NCI-H1048 (cell line): ENCODE measurements around the gene KSR2.

ENCODE experiments used
- DNase-seq: peaks from one replicate; lab custom pipeline; 2025; lab: John Stamatoyannopoulos, UW

Gene KSR2

DNA sequence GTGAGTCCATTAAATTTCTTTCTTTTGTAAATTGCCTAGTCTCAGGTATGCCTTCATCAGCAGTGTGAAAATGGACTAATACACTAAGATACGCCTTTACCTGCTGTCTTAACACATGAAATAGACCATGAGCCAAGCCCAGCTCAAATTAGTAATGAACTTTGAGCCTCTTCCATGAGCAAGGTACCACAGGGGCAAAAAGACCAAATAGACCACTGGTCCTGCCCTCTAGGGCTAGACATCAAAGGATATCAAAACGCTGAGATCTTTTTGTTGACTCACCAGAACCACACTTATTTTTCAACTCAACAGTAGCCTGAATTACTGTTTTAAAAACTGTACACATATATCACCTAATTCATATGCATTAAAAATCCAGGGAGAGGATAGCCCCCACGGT lies 469.9 kb downstream of the KSR2 start:
- no peak for DNase-seq

DNA sequence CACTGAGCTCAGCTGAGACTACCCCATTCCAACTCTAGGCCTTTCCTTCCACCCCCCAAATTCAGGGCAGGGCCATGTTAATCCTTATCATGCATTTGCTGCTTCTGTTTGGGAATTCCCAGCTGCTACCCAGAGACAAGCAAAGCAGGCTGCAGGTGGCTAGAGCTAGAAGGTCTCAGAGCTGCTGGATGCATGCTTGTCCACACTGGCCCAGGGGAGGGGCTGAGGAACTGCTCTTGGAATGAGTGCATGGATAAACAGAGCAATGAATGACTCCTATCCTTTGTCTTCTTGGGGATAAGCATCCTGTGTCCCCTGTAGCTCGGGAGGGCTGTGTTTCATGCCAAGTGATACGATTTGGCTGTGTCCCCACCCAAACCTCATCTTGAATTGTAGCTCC lies 470.5 kb downstream of the KSR2 start:
- no peak for DNase-seq

DNA sequence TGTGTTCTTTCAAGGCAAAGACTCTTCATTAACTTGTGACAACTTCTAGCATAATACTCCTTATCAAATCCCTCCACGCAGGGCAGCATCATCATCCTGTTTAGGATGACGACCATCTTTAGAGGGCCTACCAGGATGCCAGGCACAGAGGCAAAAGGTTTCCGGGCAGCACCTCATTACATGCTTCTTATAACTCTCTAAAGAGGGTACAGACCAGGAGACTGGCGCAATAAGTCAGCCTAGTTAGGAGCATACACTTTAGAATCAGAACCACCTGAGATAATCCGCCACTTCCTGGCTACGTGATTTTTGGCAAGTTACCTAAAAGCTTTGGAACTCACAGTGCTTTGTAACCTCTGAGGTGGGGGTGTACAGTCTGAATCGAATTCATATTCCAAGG lies 471.4 kb downstream of the KSR2 start:
- no peak for DNase-seq

DNA sequence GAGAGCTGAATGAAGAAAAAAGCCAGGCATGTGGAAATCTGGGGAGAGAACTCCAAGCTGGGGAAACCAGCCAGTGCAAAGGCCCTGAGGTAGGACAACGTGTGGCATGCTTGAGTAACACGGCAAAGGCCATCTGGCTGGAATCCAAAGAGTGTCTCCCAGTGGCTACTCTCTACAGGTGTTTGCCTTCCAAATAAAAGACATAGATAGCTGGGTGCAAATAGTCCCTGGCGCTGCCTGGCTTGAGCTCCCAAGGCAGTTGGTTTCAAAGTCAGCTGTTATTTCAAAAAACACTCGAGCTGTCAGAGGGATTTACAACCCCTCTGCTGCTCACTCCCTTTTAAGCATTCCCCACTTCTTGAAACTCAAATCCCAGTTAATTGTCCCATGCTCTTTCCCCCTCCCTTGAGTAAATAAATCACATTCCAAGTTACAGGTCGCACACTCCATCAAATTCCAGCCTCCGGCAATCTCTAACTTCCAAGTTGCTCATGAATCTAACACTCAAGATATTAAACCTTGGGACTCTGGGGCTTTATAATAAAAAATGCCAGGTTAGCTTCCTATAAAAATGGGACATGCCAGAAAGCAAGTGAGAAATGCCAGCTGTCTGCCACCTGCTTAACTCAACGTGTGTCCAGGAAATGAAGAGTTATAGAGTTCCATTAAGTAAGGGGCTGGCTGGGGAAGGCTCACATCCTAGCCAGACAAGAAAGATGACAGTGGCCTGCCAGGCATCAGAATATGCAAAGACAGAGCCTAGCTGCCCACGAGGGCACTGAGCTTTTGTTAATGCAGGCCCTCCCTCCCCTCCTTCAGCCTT lies 473.7 kb downstream of the KSR2 start:
- DNase-seq, result no peak

DNA sequence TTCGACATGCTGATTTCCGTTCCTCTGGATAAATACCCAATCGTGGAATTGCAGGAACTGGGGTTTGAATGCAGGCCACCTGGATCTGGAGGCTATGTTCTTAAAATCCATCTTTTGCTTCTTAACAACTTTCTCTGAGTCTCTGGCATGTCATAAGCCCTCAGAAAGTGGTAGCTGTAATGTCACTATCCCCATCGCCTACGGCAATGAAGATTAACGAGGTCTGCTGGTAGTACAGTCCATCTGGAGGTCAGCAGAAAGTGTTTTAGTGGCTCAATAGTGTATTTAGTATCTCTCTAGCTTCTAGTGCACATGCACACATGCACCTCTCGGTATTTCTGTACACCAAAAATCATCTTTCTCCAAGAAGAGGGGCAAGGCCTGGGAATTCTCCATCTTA lies 477.1 kb downstream of the KSR2 start:
- no peak for DNase-seq

DNA sequence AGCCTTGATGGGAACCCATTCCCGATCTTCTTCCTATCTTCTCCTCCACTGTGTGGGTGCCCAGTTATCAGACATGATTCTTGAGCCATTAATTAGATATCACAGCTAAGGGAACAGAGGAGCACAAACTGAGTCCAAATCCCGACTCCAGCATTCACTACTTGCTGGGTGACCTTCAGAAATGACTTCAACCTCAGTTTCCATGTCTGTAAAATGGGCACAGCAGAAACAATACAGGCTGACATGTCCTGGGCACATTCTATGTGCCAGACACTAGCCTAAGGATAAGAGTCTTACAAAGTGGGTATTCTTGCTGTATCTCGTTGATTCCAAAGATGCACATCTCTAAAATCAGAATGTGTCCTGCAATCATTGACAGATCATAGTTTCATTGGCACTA lies 478.7 kb downstream of the KSR2 start:
- no peak for DNase-seq

DNA sequence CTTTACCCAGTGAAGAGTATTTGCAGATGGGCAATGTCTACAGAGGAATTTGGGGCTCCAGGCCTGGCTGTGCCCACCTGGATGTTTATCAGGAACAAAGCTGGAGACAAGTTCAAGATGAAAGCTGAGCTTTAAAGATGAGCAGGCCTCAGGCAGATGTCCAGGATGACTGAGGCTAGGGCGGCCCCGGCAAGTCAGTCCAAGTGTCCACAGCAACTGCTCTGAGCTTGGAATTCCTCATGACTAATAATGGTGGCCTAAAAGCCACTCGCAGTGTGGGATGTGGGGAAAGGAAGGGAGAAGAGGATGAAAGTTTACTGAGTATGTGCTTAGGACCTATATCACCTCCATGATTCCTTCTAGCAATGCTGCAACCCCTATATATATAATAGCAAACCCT lies 479.1 kb downstream of the KSR2 start:
- DNase-seq, result no peak

DNA sequence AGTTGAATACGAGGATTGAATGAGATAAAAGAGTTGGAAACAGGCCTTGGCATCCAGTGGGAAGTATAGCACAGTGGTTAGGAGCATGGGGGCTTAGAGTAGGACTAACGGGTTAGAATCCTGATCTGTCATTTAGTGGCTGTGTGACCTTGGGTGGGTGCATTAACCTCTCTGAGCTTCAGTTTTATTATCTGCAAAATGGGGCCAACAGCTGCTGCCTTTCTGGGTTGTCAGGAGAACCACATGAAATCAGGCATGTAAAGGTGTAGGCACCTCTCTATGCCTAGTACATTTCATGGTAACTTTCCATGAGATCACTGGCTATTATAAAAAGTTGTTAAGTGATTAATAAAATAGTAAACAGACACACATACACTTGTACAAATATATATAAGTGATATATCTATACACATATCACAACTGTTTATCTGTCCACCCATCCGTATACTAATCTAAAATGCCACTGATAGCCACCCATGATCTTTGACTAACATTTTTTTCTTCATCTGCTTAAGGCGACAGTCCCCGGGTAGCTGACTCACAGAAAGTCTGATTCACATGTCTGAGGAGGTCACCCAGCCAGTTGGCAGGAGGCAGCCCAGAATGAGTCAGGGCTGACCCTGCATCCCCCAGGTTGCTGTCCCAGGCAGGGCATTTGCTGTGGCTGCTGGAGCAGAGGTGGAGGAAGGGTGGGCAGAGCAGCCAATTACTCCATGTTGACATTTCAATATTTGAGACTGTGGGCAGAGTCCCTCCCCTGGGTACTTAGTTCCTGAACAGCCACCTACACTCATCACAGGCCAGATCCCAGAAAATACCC lies 481.7 kb downstream of the KSR2 start:
- no peak for DNase-seq

DNA sequence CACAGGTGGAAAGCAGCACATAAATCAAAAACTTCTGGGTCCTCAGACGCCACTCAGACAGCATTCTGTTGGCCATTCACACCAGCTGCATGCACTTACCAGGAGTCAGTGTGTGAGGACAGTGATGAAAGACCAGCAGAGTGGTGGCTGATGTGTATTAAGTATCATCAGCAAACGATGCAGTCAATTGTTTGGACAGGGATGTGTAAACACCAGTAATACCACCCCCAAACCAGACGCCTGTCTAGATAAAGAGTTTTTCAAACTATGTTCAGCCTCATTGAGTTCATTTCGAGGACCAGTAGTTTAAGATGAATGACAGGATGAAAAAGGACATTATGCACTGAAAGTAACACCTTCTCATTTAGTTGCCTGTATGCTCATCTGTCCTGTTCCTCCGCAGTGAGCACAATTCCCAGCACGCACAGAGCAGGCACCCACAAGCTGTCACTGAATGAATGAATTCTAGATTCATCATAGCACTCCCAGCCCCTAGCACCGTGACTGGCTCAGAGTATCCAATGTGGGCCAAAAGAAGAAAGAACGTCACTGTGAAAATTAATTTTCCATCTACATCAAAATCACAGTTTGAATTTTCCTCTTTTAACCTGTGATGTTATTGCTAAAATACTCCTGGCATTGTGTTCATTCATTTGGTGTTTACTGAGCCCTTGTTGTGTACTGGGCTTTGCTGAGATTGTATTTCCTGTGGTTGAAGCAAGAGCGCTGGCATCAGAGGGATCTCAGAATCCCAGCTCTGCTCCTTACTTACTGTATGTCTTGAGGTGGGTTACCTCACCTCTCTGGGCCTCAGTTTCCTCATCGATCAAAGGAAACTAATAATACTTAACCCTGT lies 482.6 kb downstream of the KSR2 start:
- no peak for DNase-seq

DNA sequence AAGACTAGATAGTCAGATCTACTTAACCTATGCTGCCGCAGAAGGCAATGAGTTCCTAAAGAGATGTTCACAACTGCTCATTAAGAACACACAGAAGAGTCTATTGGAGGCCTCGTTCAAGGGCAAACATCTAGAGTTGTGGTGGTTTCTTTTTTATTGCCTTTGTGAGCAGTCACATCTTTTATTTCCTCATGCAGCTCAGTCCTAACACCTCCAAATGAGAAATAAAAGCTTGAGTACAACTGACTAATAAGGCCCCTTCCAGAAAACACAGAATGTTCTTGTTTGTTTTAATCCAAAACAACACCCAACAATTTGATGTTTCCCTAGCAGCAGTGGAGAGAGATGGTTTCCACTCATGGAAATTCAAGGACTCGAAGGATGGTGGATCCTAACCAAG lies 483.9 kb downstream of the KSR2 start:
- DNase-seq, result no peak

DNA sequence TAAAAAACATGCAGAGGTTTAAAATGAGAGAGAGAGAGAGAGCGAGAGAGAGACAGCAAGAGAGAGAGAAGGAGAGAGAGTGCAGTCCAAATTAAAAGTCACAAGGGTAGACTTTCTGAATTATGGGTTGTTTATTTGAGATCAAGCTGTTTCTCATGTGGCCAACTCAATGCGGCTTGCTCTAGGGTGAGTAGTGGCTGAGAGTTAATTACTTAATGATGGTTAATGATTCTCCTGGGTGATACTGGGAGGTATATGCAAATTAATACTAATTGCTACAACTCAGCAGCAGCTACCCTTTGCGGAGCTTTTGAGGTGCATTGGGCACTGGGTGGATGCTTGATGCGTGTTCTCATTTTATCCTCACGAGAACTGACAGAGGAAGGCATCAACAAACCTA lies 485.3 kb downstream of the KSR2 start:
- no peak for DNase-seq

DNA sequence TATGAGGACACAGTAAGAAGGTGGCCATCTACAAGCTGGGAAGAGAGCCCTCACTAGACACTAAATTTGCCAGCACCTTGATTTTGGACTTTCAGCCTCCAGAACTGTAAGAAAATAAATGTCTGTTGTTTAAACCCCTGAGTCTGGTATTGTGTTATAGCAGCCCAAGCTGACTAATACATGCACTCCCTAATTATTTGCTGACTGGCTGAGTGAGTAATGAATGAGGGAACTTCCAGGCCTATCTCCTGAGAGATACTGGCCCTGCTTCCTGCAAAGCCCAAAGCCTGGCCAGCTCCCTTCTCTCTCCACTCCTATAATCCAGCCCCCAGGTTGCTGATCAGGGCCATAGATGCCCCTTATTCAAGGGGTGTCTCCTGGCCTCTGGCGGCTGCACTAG lies 487.3 kb downstream of the KSR2 start:
- no peak for DNase-seq

DNA sequence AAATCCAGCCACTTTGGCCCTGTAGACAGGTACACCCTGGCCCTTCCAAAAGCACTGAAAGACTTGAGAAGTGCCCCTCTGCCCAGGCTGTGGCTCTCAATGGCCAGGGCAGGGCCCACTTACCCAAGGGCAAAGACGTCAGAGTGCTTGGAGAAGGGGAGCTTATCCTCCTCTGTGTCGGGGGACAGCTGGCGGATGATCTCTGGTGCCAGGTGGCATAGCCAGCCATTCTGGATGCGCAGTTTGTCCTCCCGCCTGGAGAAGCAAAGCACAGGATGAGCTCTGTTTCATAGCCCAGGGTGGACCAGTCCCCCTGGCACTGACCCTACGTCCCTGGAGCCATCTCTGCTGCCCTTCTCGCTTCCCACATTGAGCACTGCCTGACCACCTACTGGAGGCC lies 492.4 kb downstream of the KSR2 start:
- DNase-seq, result no peak

DNA sequence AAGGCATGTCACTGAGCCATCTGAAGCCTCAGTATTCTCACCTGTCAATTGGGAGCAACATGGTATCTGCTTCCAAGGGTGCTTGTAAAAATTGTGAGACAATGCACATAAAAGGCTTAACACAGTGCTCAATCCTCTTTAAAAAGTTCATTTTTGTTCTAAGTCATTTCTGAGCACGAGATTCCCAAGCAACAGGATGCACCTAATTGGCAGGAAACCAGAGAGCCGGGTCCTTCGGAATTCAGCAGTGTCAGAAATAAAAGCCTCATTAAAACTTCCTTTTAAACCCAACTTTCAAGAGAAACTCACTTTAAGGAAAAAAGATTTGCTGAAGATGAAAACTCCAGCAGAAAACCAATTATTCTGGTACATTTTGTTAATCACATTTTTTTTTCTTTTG lies 494.9 kb downstream of the KSR2 start:
- no peak for DNase-seq

DNA sequence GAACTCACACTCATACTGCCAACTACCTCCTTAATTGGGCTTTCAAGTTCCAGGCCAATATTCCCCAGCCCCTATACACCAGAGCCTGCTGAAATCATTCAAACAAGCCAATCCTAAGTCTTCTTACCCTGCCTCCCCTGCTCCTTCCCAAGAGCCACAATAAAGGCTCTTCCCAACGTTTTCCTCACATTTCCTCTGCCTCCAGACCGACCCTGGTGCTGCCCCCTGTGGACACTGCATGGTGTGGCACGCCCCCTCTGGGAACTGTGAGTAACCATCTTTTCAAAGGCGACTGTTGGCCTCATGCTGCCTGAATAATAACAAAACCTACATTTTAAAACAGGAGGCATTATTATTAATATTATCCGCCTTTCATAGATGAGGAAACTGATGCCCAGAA lies 495.8 kb downstream of the KSR2 start:
- no peak for DNase-seq

DNA sequence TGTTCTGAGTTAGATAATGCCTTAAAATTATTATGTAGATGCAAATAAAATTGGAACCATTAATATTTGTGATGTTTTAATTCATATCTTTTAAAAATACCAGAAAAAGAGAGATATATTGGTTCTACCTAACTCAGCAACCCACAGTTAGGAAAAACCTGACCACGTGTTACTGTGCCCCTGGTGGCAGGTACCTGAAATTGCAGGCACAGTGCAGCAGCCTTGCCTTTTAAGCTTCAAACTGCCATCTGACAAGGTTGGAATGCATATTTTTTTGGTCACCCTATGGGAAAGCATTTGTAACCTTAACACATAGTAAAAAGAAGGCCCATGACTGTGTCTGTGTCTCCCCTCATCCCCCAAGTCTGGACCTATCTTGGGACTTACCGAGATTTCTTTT lies 498.0 kb downstream of the KSR2 start:
- no peak for DNase-seq

DNA sequence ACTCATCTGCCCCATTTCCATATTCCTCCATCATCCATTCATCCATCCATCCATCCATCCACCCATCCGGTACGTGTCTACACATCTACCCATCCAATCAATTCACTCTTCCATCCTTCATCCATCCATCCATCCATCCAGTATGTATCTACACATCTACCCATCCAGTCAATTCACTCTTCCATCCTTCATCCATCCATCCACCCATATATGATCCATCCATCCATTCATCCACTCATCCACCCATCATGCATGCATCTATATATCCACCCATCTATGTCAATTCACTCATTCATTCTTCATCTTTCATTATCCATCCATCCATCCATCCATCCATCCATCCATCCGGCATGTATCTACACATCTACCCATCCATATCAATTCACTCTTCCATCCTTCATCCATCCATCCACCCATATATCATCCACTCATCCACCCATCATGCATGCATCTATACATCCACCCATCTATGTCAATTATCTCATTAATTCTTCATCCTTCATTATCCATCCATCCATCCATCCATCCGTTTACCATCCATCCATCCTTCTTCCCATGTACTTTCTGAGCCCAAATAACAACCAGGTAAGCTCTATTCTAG lies 498.8 kb downstream of the KSR2 start:
- no peak for DNase-seq

DNA sequence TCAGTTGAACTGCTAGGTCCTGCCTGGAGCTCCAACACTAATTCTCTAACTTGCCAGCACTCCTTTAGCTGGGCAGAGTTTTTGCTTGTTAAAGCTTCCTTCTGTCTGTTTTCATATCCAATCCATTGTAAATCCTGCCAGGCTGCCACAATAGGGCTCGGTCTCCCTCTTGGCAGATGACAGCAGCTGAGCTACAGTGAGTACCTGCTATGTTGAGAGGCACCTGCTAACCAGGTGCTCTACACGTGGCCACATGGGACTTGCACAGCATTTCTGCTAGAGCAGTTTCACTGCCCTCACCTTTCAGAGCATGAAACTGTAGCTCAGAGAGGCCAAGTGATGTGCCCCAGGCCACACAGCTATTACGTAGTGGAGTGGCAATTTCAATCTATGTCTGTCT lies 500.8 kb downstream of the KSR2 start:
- DNase-seq, result no peak

DNA sequence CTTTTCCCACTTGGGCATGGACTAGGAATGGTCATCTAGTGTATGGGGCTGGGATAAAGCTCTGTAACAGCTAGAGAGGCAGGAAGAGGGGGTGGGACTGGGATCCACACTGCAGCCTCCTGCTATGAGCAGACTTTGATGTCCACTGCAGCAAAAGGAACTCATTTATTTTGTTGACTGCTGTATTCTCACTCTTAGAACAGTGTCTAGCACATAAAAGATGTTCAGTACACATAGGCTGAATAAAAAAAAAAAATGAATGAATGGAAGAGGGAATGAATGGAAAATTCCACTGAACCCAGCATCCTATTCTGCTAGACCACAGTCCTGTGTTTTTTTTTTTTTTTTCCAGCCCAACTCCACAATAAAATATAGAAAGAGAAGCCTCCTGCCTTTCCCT lies 501.2 kb downstream of the KSR2 start:
- no peak for DNase-seq

DNA sequence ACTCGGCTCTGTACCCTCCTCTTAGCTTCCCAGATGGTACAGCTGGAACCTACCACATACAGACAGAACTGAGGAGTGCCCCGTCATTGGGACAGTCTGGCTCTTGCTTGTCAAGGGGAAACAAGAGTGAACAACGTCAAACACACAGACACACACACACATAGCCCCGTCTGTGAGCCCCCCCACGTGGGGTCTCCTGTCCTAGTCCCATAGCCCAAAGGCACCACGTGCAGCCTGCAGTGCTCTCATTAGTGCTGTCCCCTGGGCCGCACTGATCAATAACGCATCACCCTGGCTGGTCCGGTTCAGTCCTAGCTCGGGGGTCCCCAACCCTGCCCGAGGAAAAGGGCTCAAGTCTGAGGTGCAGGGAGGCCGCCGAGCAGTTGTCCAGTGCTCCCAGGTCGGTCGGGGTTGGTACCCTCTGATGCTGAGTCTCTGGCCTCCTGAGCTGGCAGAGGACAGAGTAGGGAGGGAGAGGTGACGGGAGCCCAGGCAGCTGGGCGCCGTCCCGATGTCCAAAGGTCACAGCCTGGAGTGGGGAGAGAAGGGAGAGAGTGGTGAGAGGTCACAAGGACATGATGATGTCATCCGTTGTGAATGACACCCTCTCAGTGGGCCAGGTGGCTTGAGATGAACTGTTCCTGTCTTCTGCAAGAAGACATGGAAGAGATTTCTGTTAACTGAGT lies 502.0 kb downstream of the KSR2 start:
- no peak for DNase-seq

DNA sequence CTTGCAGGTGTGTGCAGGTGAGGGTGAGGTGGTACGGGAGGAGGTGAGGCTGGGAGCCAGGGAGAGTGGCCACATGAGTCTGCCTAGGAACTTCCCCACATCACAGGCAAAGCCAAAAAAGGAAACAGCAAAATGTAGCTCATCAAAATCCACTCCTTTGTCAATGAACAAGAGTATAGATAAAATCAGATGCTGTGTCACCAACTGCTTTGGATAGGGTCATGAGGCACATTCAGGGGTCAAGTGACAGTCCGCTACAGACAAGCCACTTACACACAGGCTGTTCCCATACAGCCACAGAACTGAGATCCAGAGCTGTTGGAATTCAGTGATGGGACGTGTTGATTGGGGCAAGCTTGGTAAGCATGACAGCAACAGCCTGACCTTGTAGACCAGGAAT lies 507.1 kb downstream of the KSR2 start:
- no peak for DNase-seq

DNA sequence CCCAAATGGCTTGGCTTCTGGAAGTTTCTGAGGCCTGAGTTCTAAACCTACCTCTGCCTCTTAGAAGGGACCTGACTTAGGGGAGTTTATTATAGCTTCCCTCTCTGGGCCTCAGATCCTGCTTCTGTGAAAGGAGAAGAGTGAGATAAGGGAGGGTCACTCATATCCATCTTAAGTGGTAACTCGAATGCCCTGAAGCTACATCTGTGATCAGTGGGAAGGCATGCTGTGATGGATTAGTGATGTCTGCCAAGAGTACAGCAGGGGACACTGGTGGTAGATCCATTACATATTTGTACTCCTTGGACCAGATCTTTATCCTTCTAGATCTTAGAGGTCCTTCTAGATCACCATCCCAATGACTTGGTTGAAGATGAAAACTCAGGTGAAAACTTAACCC lies 509.6 kb downstream of the KSR2 start:
- DNase-seq, result no peak
